Activated CD4-positive, alpha-beta T cell treated with anti-CD3 and anti-CD28 coated beads, Interleukin-2, amount 50 U/mL, for 48 hours (primary cell): Measurements from ENCODE around the gene NEB.
"Not testable (repeated sequence)": the region's sequence is repeated elsewhere in the genome, so short reads cannot be mapped to it uniquely, and the experiment has no call there.

Experiments used
- DNase-seq, 2 experiments: peaks; one replicate each; pipeline ENCODE4 v3.0.0-alpha.2; 2020

Gene NEB

GRCh38 chr2:151649966-151650365 lies 84.3 kb downstream of the NEB start:
- DNase-seq: no peak

- DNase-seq: no peak
These were observed 84.9 kb downstream of the NEB start for GRCh38 chr2:151649400-151649799.

GRCh38 chr2:151646512-151646911 lies 87.8 kb downstream of the NEB start:
- DNase-seq: not testable (repeated sequence)

- DNase-seq: no peak
These were observed 89.7 kb downstream of the NEB start for GRCh38 chr2:151644580-151644979.

GRCh38 chr2:151641895-151642294 lies 92.4 kb downstream of the NEB start:
- not testable (repeated sequence) for DNase-seq

GRCh38 chr2:151640087-151640486 lies 94.2 kb downstream of the NEB start:
- DNase-seq: no peak

GRCh38 chr2:151638990-151639389 lies 95.3 kb downstream of the NEB start:
- DNase-seq: no peak

- DNase-seq: peak in 1 of 2 experiments; percentile 16
These were observed 95.9 kb downstream of the NEB start for GRCh38 chr2:151638191-151638933.

GRCh38 chr2:151637271-151637781 lies 97.0 kb downstream of the NEB start:
- DNase-seq: peak; percentile 35 to 42

GRCh38 chr2:151634736-151635467 lies 99.4 kb downstream of the NEB start:
- DNase-seq: no peak

- DNase-seq: no peak
These were observed 101.2 kb downstream of the NEB start for GRCh38 chr2:151632993-151633565.

GRCh38 chr2:151630372-151630771 lies 103.9 kb downstream of the NEB start:
- DNase-seq: no peak

GRCh38 chr2:151627353-151627752 lies 106.9 kb downstream of the NEB start:
- no peak for DNase-seq

- no peak for DNase-seq
These were observed 110.0 kb downstream of the NEB start for GRCh38 chr2:151624271-151624670.

GRCh38 chr2:151623631-151624030 lies 110.6 kb downstream of the NEB start:
- DNase-seq: no peak

GRCh38 chr2:151620761-151621160 lies 113.5 kb downstream of the NEB start:
- no peak for DNase-seq

- no peak for DNase-seq
These were observed 114.8 kb downstream of the NEB start for GRCh38 chr2:151619337-151619989.

GRCh38 chr2:151616760-151617339 lies 117.4 kb downstream of the NEB start:
- DNase-seq: no peak

- no peak for DNase-seq
These were observed 119.5 kb downstream of the NEB start for GRCh38 chr2:151614606-151615306.

- DNase-seq: no peak
These were observed 120.1 kb downstream of the NEB start for GRCh38 chr2:151614159-151614558.

- no peak for DNase-seq
These were observed 122.9 kb downstream of the NEB start for GRCh38 chr2:151611351-151611750.

GRCh38 chr2:151610310-151610709 lies 124.0 kb downstream of the NEB start:
- DNase-seq: no peak
